Lung (tissue), 12 donors: ENCODE results near the gene COL4A2. TPM values are rescaled to one million over a fixed set of nuclear protein-coding genes. Genes with fewer than 3 reads are reported as not detected.

Source experiments
- ATAC-seq: fragments of 200-7000 bp; cut with Tn5 transposase; one replicate; pipeline ENCODE4 v1.9.1; 2020; ENCODE audit warnings: moderate number of reproducible peaks; ENCODE audit not compliant: insufficient read depth, low FRiP score
- DNase-seq, 3 donors: peaks; one replicate each; pipeline ENCODE4 v3.0.0-alpha.2; 2013 to 2017
- H3K27ac ChIP-seq, 2 donors: one replicate each; pipeline ENCODE4 v1.5.1; 2013; ENCODE audit warnings: mild to moderate bottlenecking in 2 of 2, moderate library complexity in 2 of 2, control low read depth in 1 of 2, inconsistent platforms in 1 of 2, low read depth in 1 of 2, low read length in 1 of 2
- H3K27me3 ChIP-seq, 3 donors: one replicate each; pipeline ENCODE4 v1.5.1; 2013; ENCODE audit warnings: low read length in 2 of 3; ENCODE audit not compliant: control insufficient read depth in 3 of 3, insufficient read depth in 3 of 3
- H3K36me3 ChIP-seq, 4 donors: one replicate each; pipeline ENCODE4 v1.5.1; 2013; ENCODE audit warnings: low read length in 4 of 4, mild to moderate bottlenecking in 1 of 4, moderate library complexity in 1 of 4; ENCODE audit not compliant: control insufficient read depth in 4 of 4, insufficient read depth in 4 of 4
- H3K4me1 ChIP-seq, 5 donors: one replicate each; pipeline ENCODE4 v1.5.1; 2013; ENCODE audit warnings: low read length in 5 of 5, mild to moderate bottlenecking in 2 of 5, moderate library complexity in 1 of 5; ENCODE audit not compliant: control insufficient read depth in 5 of 5, insufficient read depth in 5 of 5
- H3K4me3 ChIP-seq: one replicate; pipeline ENCODE4 v1.5.1; 2013; ENCODE audit warnings: mild to moderate bottlenecking, control low read depth, moderate library complexity
- H3K9ac ChIP-seq, 2 donors: one replicate each; pipeline ENCODE4 v1.5.1; 2013; ENCODE audit warnings: low read length in 2 of 2, control low read depth in 1 of 2; ENCODE audit not compliant: insufficient read depth in 1 of 2
- H3K9me3 ChIP-seq, 4 donors: one replicate each; pipeline ENCODE4 v1.5.1; 2013; ENCODE audit warnings: low read length in 3 of 4, mild to moderate bottlenecking in 1 of 4, moderate library complexity in 1 of 4; ENCODE audit not compliant: control insufficient read depth in 4 of 4, insufficient read depth in 3 of 4
- WGBS, 2 donors: extraction: QIAGEN DNeasy Blood & Tissue Kit; methylation state at CpG; one replicate each; pipeline ENCODE4 v1.1.7; 2013; 5-methylcytosine and 5-hydroxymethylcytosine counted together
- polyA plus RNA-seq, 2 donors: library from polyadenylated mRNA; stranded (reverse); fragments of 200-250 nt; gene quantifications; one replicate each; pipeline ENCODE4 v1.2.1, GENCODE V29; 2013
- total RNA-seq, 2 donors: library from RNA; depleted of rRNA in 1 of 2; stranded (reverse); fragments of >200 nt in 1 of 2; gene quantifications; one replicate each; pipeline ENCODE4 v1.2.1, GENCODE V29; 2014 to 2021
- TF ChIP-seq, protein P1 (sequence below): IDR thresholded peaks from 2 replicates; pipeline ENCODE4 v1.5.1; 2012; ENCODE audit warnings: mild to moderate bottlenecking; ENCODE audit errors: control extremely low read depth, extremely low read depth
- donor health status: control.
- donor health status: control.
- donor health status: Bipolar disorder and iron deficiency.
- donor health status: healthy.
- donor health status: DM: yes; HTN: yes; CAD: no.

COL4A2 gene
- total and polyA plus RNA-seq, 4 donors, result 169 to 627 (median 339) TPM

DNA sequence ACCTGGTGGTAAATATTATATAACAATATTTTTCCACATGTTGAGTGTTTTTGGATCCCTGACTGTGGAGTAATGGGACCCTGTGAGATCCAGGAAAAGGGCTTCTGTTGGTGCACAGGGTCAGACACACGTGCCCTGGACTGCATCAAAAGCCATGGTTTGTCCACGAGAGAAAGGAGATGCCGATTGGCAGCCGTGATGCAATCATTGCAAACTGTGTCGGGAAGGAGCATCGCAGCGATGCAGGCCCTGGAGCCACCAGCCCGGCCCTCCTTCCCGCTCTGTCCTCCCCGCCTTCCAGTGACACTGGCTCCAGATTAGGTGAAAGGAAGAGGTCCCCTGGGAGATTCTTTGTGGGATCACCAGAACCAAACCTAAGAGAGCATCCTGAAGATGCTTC lies 9.1 kb downstream of the COL4A2 start:
- TF ChIP-seq, protein P1, sequence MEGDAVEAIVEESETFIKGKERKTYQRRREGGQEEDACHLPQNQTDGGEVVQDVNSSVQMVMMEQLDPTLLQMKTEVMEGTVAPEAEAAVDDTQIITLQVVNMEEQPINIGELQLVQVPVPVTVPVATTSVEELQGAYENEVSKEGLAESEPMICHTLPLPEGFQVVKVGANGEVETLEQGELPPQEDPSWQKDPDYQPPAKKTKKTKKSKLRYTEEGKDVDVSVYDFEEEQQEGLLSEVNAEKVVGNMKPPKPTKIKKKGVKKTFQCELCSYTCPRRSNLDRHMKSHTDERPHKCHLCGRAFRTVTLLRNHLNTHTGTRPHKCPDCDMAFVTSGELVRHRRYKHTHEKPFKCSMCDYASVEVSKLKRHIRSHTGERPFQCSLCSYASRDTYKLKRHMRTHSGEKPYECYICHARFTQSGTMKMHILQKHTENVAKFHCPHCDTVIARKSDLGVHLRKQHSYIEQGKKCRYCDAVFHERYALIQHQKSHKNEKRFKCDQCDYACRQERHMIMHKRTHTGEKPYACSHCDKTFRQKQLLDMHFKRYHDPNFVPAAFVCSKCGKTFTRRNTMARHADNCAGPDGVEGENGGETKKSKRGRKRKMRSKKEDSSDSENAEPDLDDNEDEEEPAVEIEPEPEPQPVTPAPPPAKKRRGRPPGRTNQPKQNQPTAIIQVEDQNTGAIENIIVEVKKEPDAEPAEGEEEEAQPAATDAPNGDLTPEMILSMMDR, result no peak
- Histone ChIP-seq H3K27me3 (peaks cover 0 to 4% (median 0%) of the 10 kb centered on the region in 3 donors), H3K9me3 (peaks cover 0 to 2% (median 0%) of the 10 kb centered on the region in 4 donors), H3K4me3 (no peak overlapping the region), H3K4me1 (peaks cover 9 to 38% (median 14%) of the 10 kb centered on the region in 5 donors), H3K9ac (no peak overlapping the region), H3K36me3 (peaks cover 0 to 8% (median 6%) of the 10 kb centered on the region in 4 donors), H3K27ac (peak overlapping the region; percentile 34 to 36)
- DNase-seq, result no peak
- 82 to 85% methylated on average over 10 of the region's 10 CpGs for WGBS, 2 donors
- ATAC-seq, result no peak

DNA sequence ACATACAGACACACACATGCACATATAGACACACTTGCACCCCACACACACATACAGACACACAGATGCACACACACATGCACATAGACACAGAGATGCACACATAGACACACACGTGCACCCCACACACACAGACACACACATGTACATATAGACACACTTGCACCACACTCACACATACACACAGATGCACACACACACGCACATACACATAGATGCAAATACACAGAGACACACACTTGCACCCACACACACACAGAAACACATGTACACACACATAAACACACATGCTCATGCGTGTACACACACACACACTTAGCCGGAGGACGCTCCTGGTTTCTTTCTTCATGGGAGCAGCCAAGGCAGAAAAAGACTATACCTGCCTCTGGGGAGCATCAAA lies 10.0 kb downstream of the COL4A2 start:
- peaks cover 7 to 34% (median 13%) of the 10 kb centered on the region in 5 donors for H3K4me1 ChIP-seq
- DNase-seq, result no peak
- H3K36me3 ChIP-seq, result peaks cover 0 to 6% (median 5%) of the 10 kb centered on the region in 4 donors
- no peak overlapping the region for H3K9ac ChIP-seq
- 88 to 96% methylated on average over 5 of the region's 5 CpGs for WGBS, 2 donors
- no peak overlapping the region for H3K27ac ChIP-seq
- TF ChIP-seq, protein P1, result no peak
- H3K4me3 ChIP-seq, result no peak overlapping the region
- H3K27me3 ChIP-seq, result peaks cover 0 to 4% (median 0%) of the 10 kb centered on the region in 3 donors
- H3K9me3 ChIP-seq, result peaks cover 0 to 2% (median 0%) of the 10 kb centered on the region in 4 donors
- ATAC-seq, result no peak

DNA sequence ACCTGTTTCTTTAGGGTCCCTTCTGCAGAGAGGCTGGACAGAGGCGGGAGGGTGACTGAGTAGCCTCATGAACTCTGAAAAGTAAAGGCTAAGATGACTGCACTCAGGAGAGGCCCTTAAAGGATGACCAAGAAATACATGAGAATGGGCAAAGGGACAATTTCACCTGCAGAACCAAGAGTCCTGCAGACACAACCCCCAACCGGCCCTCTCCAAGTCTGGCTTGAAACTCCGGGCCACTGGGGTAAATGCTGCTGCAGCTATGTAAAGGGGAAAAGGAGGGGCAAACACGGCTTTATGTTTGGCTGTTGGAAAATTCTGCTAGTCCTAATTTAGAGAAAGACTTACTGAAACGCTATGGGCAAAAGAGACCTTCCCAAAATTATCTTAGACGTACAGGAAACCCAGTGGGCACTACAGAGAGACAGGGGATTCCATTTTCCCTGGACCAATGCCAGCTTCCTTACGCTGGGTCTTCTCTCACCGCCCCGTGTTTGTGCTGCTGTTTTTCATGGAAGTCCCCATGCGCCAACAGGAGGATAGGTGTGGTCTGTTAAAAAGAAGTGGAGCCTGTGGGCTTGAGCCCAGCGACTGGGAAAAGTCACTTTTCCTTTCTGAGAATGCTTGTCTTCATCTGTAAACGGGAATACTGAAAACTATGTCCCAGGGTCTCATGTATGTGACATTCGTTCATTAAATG lies 10.6 kb downstream of the COL4A2 start:
- H3K9ac ChIP-seq, result no peak overlapping the region

More for the DNA sequence above, 10.6 kb downstream of the COL4A2 start:
- ATAC-seq, result no peak
- TF ChIP-seq, protein P1, result no peak
- no peak overlapping the region for H3K4me3 ChIP-seq
- H3K9me3 ChIP-seq, result peaks cover 0 to 2% (median 0%) of the 10 kb centered on the region in 4 donors
- H3K27ac ChIP-seq, result no peak overlapping the region
- peaks cover 0 to 4% (median 0%) of the 10 kb centered on the region in 3 donors for H3K27me3 ChIP-seq
- peaks cover 7 to 33% (median 13%) of the 10 kb centered on the region in 5 donors for H3K4me1 ChIP-seq
- WGBS, 2 donors, result 70% methylated on average over 13 of the region's 13 CpGs
- peaks cover 0 to 6% (median 5%) of the 10 kb centered on the region in 4 donors for H3K36me3 ChIP-seq
- DNase-seq, result no peak
